Loucy (cell line): ENCODE data around the gene SF3B3.

Experiments used
- H2AFZ ChIP-seq: fragments of 200-600 bp; sonication (generic); 2 replicates; pipeline ENCODE4 v1.6.0; 2016; ENCODE audit warnings: antibody characterized with exemption, mild to moderate bottlenecking, low read length, moderate library complexity
- H3F3A ChIP-seq: fragments of 200-600 bp; 2 replicates; pipeline ENCODE4 v1.6.0; 2016; ENCODE audit warnings: antibody characterized with exemption, low read depth, mild to moderate bottlenecking
- H3K27me3 ChIP-seq: fragments of 200-600 bp; sonication (generic); 2 replicates; pipeline ENCODE4 v1.6.1; 2014; ENCODE audit warnings: low read length, mild to moderate bottlenecking; ENCODE audit not compliant: insufficient read depth, poor library complexity, severe bottlenecking
- H3K36me3 ChIP-seq: fragments of 200-600 bp; sonication (generic); 2 replicates; pipeline ENCODE4 v1.6.1; 2016; ENCODE audit warnings: low read length; ENCODE audit not compliant: insufficient read depth
- H3K4me1 ChIP-seq: fragments of 200-600 bp; sonication (generic); 2 replicates; pipeline ENCODE4 v1.5.1; 2014; ENCODE audit warnings: low read length, mild to moderate bottlenecking; ENCODE audit not compliant: insufficient read depth, poor library complexity, severe bottlenecking
- H3K4me2 ChIP-seq: fragments of 200-600 bp; sonication (generic); 2 replicates; pipeline ENCODE4 v1.6.0; 2014; ENCODE audit warnings: antibody characterized with exemption, low read length, low read depth, mild to moderate bottlenecking; ENCODE audit not compliant: poor library complexity, severe bottlenecking
- H3K4me3 ChIP-seq: fragments of 200-600 bp; sonication (generic); 2 replicates; pipeline ENCODE4 v1.5.1; 2014; ENCODE audit warnings: low read length, mild to moderate bottlenecking, mixed read lengths; ENCODE audit not compliant: poor library complexity, severe bottlenecking
- H3K79me2 ChIP-seq: fragments of 200-600 bp; sonication (generic); 2 replicates; pipeline ENCODE4 v1.6.1; 2014; ENCODE audit warnings: low read length; ENCODE audit not compliant: insufficient read depth
- H3K9ac ChIP-seq: fragments of 200-600 bp; sonication (generic); 2 replicates; pipeline ENCODE4 v1.6.0; 2014; ENCODE audit warnings: mild to moderate bottlenecking, low read depth, low read length, moderate library complexity; ENCODE audit not compliant: poor library complexity, severe bottlenecking
- H3K9me2 ChIP-seq: fragments of 200-600 bp; sonication (generic); replicated peaks from 2 replicates; pipeline ENCODE4 v1.6.1; 2016; ENCODE audit warnings: low read depth, low read length, mixed read lengths
- H3K9me3 ChIP-seq: fragments of 200-600 bp; sonication (generic); 2 replicates; pipeline ENCODE4 v1.6.1; 2014; ENCODE audit warnings: mild to moderate bottlenecking, antibody characterized with exemption, low read length, low read depth; ENCODE audit not compliant: insufficient read depth
- H4K20me1 ChIP-seq: fragments of 200-600 bp; sonication (generic); 2 replicates; pipeline ENCODE4 v1.6.0; 2014; ENCODE audit warnings: antibody characterized with exemption, low read length, mild to moderate bottlenecking; ENCODE audit not compliant: insufficient read depth, poor library complexity, severe bottlenecking
- CTCF ChIP-seq: fragments of 200-600 bp; sonication (generic); conservative IDR thresholded peaks from 2 replicates; pipeline ENCODE4 v1.5.1; 2014; ENCODE audit warnings: mild to moderate bottlenecking, antibody characterized with exemption, low read length
- EZH2phosphoT487 ChIP-seq: fragments of 200-600 bp; IDR thresholded peaks from 2 replicates; pipeline ENCODE4 v1.6.1; 2018; ENCODE audit warnings: antibody characterized with exemption, mild to moderate bottlenecking, moderate library complexity, borderline replicate concordance

SF3B3 gene

GRCh38 chr16:70610273-70611223 is 86.9 kb downstream of the SF3B3 start:
- TF ChIP-seq EZH2phosphoT487 (no peak), CTCF (no peak)
- H3K79me2 ChIP-seq: no peaks in the 10 kb centered on the region
- no peaks in the 10 kb centered on the region for H3K9me2 ChIP-seq
- no peak overlapping the region for H3K9ac ChIP-seq
- H3F3A ChIP-seq: no peaks in the 10 kb centered on the region
- H3K4me3 ChIP-seq: no peak overlapping the region
- no peak overlapping the region for H3K4me2 ChIP-seq
- H3K36me3 ChIP-seq: no peaks in the 10 kb centered on the region
- H2AFZ ChIP-seq: no peak overlapping the region
- no peaks in the 10 kb centered on the region for H3K9me3 ChIP-seq
- H3K4me1 ChIP-seq: no peaks in the 10 kb centered on the region
- no peaks in the 10 kb centered on the region for H3K27me3 ChIP-seq
- no peaks in the 10 kb centered on the region for H4K20me1 ChIP-seq

GRCh38 chr16:70611224-70611598 is 87.6 kb downstream of the SF3B3 start:
- H3K4me3 ChIP-seq: no peak overlapping the region
- no peaks in the 10 kb centered on the region for H3F3A ChIP-seq
- H2AFZ ChIP-seq: no peak overlapping the region
- no peaks in the 10 kb centered on the region for H3K9me3 ChIP-seq
- TF ChIP-seq EZH2phosphoT487 (no peak), CTCF (no peak)
- no peaks in the 10 kb centered on the region for H3K9me2 ChIP-seq
- no peaks in the 10 kb centered on the region for H3K79me2 ChIP-seq
- H3K4me2 ChIP-seq: no peak overlapping the region
- H3K36me3 ChIP-seq: no peaks in the 10 kb centered on the region
- no peaks in the 10 kb centered on the region for H3K27me3 ChIP-seq
- H3K9ac ChIP-seq: no peak overlapping the region
- no peaks in the 10 kb centered on the region for H3K4me1 ChIP-seq
- H4K20me1 ChIP-seq: no peaks in the 10 kb centered on the region

DNA sequence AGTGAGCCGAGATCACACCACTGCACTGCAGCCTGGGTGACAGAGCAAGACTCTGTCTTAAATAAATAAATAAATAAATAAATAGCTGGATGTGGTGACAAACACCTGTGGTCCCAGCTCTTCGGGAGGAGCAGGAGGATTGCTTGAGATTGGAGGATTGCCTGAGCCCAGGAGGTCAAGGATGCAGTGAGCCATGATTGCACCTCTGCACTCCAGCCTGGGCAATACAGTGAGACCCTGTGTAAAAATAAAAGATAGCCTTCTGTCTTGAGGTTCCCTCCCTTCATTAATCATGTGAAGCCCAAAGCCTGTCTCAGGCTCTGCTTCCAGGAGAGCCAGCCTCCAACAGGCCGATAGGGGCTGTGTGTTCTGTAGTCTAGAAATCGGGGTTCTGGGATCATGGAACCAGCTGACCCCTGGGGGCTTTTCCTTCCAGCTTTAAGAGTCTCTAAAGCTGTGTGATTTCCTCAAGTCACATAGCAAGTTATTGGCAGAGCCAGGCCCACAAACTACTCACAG is 88.2 kb downstream of the SF3B3 start:
- Histone ChIP-seq H3K79me2 (no peaks in the 10 kb centered on the region), H3K4me1 (no peaks in the 10 kb centered on the region), H3K36me3 (no peaks in the 10 kb centered on the region), H3K9me3 (no peaks in the 10 kb centered on the region), H3K4me3 (no peak overlapping the region), H2AFZ (no peak overlapping the region), H3K9me2 (no peaks in the 10 kb centered on the region), H4K20me1 (no peaks in the 10 kb centered on the region), H3F3A (no peaks in the 10 kb centered on the region), H3K27me3 (no peaks in the 10 kb centered on the region), H3K9ac (no peak overlapping the region), H3K4me2 (no peak overlapping the region)
- TF ChIP-seq CTCF (no peak), EZH2phosphoT487 (no peak)
